ENCODE results near the gene PLXNB3. TPM values are rescaled to one million over a fixed set of nuclear protein-coding genes. Genes with fewer than 3 reads are reported as not detected.

Gene PLXNB3
- total and polyA plus RNA-seq, 2 experiments from 2014 or later = 0.70 to 4.1 TPM

- ATAC-seq = peak; percentile 44
- no peak within 1 kb of the TSS for H3K27ac ChIP-seq (ENCODE audit: low read depth)
Observed at GRCh38 chrX:153724252-153725038, 39.6 kb upstream of the PLXNB3 start, which contains the start of the genes ABCD1 and BCAP31. ABCD1 (plus strand) TSS chrX:153724856; CDS start chrX:153725267, 411 bp downstream. BCAP31 (minus strand) TSS chrX:153724387; CDS start chrX:153723244, 1,143 bp downstream.

GRCh38 chrX:153725039-153725831 is 38.8 kb upstream of the PLXNB3 start:
- Histone ChIP-seq H3K4me2 (peak overlapping the region; percentile 71), H2AFZ (no peak overlapping the region), H3K27me3 (ENCODE audit: insufficient read depth) (no peaks in the 10 kb centered on the region), H3K36me3 (ENCODE audit: insufficient read depth) (no peaks in the 10 kb centered on the region), H3K79me2 (replicated peaks; ENCODE audit: insufficient read depth) (peaks cover 27% of the 10 kb centered on the region), H3K4me3 (peak overlapping the region; percentile 65; the same call in 1 of the 2 replicates), H3K4me1 (ENCODE audit: insufficient read depth) (peaks cover 15% of the 10 kb centered on the region; the same call in 1 of the 2 replicates), H4K20me1 (replicated peaks; ENCODE audit: insufficient read depth) (0 out of 2 replicates have a peak, but pooled peaks cover 10% of the 10 kb centered on the region), H3K9me2 (ENCODE audit: insufficient read depth) (no peaks in the 10 kb centered on the region), H3K27ac (ENCODE audit: low read depth) (no peak overlapping the region), H3F3A (replicated peaks; ENCODE audit: low read depth) (no peaks in the 10 kb centered on the region)
- H3K27ac Mint-ChIP-seq = no peak overlapping the region
- peaks cover 17% of the 10 kb centered on the region; the same call in 2 of the 3 replicates for H3K36me3 Mint-ChIP-seq (ENCODE audit: low read depth)
- peak; percentile 38 for DNase-seq (ENCODE audit: low spot score)
- no peak overlapping the region; the same call in 2 of the 3 replicates for H3K4me3 Mint-ChIP-seq
- H3K27me3 Mint-ChIP-seq (ENCODE audit: insufficient read depth, low read depth, poor library complexity) = no peaks in the 10 kb centered on the region
- ATAC-seq = peak; percentile 2
- peaks cover 19% of the 10 kb centered on the region; the same call in 2 of the 3 replicates for H3K4me1 Mint-ChIP-seq
- H3K9me3 Mint-ChIP-seq = no peaks in the 10 kb centered on the region
- TF ChIP-seq STAT1 (IDR thresholded peaks at IDR 0.05; ENCODE audit: unreplicated experiment) = no peak
- no peak for TF ChIP-seq POLR2AphosphoS5 (IDR thresholded peaks at IDR 0.05; ENCODE audit: low read depth)
- no peak for TF ChIP-seq ZNF114 (CRISPR knock-in tag; IDR thresholded peaks at IDR 0.05)
- TF ChIP-seq EZH2 (IDR thresholded peaks at IDR 0.05; ENCODE audit: low read depth, unreplicated experiment) = no peak
- no peak for TF ChIP-seq CREB1 (CRISPR knock-in tag; IDR thresholded peaks at IDR 0.05; ENCODE audit: low read depth)
- no peak for TF ChIP-seq NANOG (IDR thresholded peaks at IDR 0.05; ENCODE audit: borderline replicate concordance)
- no peak for TF ChIP-seq ZNF462 (CRISPR knock-in tag; IDR thresholded peaks at IDR 0.05)
- TF ChIP-seq REST (IDR thresholded peaks at IDR 0.05; ENCODE audit: unreplicated experiment) = no peak

More at GRCh38 chrX:153724252-153725038, 39.6 kb upstream of the PLXNB3 start, which contains the start of the genes ABCD1 and BCAP31:
- peaks cover 27% of the 10 kb centered on the region for H3K79me2 ChIP-seq (replicated peaks; ENCODE audit: insufficient read depth)
- H3K4me2 ChIP-seq = peak within 1 kb of the TSS; percentile 84
- Mint-ChIP-seq H3K36me3 (ENCODE audit: low read depth) (peaks cover 25% of the 10 kb centered on the region), H3K9me3 (no peaks in the 10 kb centered on the region), H3K27me3 (ENCODE audit: insufficient read depth, low read depth, poor library complexity) (no peaks in the 10 kb centered on the region), H3K27ac (peak within 1 kb of the TSS; percentile 83; the same call in 1 of the 2 replicates), H3K4me3 (peak within 1 kb of the TSS; percentile 90), H3K4me1 (peaks cover 19% of the 10 kb centered on the region; the same call in 2 of the 3 replicates)
- no peaks in the 10 kb centered on the region for H3F3A ChIP-seq (replicated peaks; ENCODE audit: low read depth)
- TF ChIP-seq NANOG (IDR thresholded peaks at IDR 0.05; ENCODE audit: borderline replicate concordance) = no peak
- peak; percentile 23; the same call in 1 of the 2 replicates for TF ChIP-seq POLR2AphosphoS5 (IDR thresholded peaks at IDR 0.05; ENCODE audit: low read depth)
- H3K9me2 ChIP-seq (ENCODE audit: insufficient read depth) = no peaks in the 10 kb centered on the region
- H2AFZ ChIP-seq = no peak within 1 kb of the TSS
- no peaks in the 10 kb centered on the region for H3K36me3 ChIP-seq (ENCODE audit: insufficient read depth)
- H3K4me1 ChIP-seq (ENCODE audit: insufficient read depth) = peaks cover 15% of the 10 kb centered on the region; the same call in 1 of the 2 replicates
- H3K4me3 ChIP-seq = peak within 1 kb of the TSS; percentile 65
- H3K27me3 ChIP-seq (ENCODE audit: insufficient read depth) = no peaks in the 10 kb centered on the region
- DNase-seq (ENCODE audit: low spot score) = peak; percentile 84
- 0 out of 2 replicates have a peak, but pooled peaks cover 10% of the 10 kb centered on the region for H4K20me1 ChIP-seq (replicated peaks; ENCODE audit: insufficient read depth)

Measured in GM23338 (cell line).